Measurements from ENCODE around the gene ACACA. TPM values are rescaled to one million over a fixed set of nuclear protein-coding genes. Genes with fewer than 3 reads are reported as not detected.
"Not testable (repeated sequence)": the region's sequence is repeated elsewhere in the genome, so short reads cannot be mapped to it uniquely, and the experiment has no call there.

Gene ACACA
- total RNA-seq: 10 to 100 TPM; 38.6 to 46.3 TPM

DNA sequence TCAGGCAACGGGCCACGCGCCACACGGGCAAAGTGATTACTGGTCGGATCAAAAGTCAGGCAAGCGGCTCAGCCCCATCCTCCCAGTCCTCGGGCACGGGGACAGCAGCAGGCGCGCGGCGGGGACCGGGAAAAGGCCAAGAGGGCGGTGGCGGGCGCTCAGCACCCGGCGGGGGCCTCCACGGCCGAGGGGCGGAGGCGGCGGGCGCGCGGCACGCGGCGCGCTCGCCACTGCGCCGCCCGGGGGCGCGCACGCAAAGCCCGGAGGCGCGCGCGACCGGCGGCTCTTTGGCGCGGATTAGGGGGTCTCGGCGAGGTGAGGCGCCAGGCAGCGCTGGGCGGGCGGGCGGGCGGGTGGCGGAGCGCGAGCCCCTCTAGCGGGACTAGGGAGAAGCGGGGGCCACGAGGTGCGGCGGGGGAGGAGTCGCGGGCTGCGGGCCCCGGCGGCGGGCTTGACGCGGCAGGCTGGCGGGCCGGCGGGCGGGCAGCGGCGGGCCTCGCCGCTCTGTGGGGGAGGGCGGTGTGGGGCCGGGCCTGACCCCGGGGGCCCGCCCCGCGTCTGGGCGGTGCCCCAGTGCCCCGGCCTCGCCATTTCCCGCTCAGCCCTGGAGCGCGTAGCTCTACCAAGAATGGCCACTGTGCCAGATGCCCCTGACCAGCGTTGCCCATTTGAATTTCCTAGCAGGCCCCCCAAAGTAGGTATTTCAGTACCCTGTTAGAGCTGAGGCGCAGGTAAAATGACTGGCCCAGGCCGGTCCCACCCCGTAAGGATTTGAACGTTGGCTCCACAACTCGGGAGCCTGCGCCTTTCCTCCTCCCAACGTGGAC is at the start of gene ACACA, which contains the start of gene TADA2A:
Gene ACACA (minus strand): TSS at position 202 of the 827 bp plus-strand sequence. CDS start 537 bp downstream, outside the sequence.
Gene TADA2A (plus strand): TSS at position 252 of the 827 bp plus-strand sequence. CDS start 4,480 bp downstream, outside the sequence.
- Mint-ChIP-seq H3K27ac (peak within 1 kb of the TSS; percentile 93), H3K4me1 (peaks cover 72% of the 10 kb centered on the region), H3K4me3 (peak within 1 kb of the TSS; percentile 98), H3K36me3 (ENCODE audit: low read depth) (peaks cover 57% of the 10 kb centered on the region), H3K9me3 (no peaks in the 10 kb centered on the region), H3K27me3 (no peaks in the 10 kb centered on the region)
- CTCF ChIA-PET: interaction anchor here (1.4 to 1.5 kb wide), 2 partner anchors 23 to 33 kb away, joined by 5 to 11 read pairs; no protein-coding TSS in a partner anchor
- peak; percentile 83 for DNase-seq
- POLR2A ChIA-PET: interaction anchor here (0.7 to 2.9 kb wide), 35 partner anchors 9 to 861 kb away, joined by 3 to 91 read pairs (median 4); partner anchors contain the start of genes DUSP14, MRM1 and SYNRG

DNA sequence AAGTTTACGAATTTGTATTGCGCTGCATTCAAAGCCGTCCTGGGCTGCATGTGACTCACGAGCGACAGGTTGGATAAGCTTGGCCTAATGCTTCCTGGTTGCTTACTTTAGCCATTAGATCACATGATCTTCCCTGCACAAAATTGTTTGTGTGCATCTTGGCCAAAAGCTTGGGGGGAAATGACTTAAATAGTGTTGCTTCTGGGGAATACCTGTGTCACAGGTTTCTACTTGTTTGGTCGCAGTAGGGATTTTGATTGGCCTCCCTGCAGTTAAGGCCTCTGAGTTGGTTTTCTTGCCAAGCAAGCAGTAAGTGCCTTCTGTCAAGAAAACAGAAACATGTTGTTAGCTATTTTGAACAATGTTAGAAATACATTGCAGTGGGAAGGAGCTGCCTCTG is 43.5 kb upstream of the ACACA start:
- ChIA-PET POLR2A (interaction anchor here (1.0 to 1.4 kb wide), 3 partner anchors 20 to 91 kb away, joined by 3 to 5 read pairs (median 3); no protein-coding TSS in a partner anchor), CTCF (interaction anchor here (0.6 to 1.2 kb wide), 5 partner anchors 12 to 187 kb away, joined by 3 to 4 read pairs (median 3); no protein-coding TSS in a partner anchor)

DNA sequence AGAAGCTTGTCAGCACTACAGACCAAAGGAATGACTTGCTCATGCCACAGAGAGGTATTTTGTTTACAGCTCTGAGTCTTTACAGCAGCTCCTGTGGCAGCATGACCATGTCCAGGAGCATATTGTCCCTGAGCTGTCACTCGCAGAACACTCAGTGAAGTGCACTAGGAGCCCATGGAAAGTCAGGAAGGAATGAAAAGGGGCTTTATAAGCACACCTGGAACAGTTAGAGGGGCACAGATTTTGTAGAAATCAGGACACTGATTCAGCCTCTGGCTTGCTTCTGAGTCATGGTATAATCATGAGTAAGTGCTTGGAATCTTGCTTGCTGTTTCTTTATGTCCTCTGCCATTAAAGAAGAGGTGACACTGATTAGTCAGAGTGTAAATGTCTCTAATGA is 41.0 kb upstream of the ACACA start:
- Mint-ChIP-seq H3K4me3 (no peak overlapping the region), H3K36me3 (ENCODE audit: low read depth) (peaks cover 57% of the 10 kb centered on the region), H3K9me3 (no peaks in the 10 kb centered on the region), H3K27me3 (no peaks in the 10 kb centered on the region), H3K4me1 (peaks cover 8% of the 10 kb centered on the region), H3K27ac (no peak overlapping the region)
- ChIA-PET POLR2A (no interaction called here), CTCF (interaction anchor here (1.3 kb wide), 1 partner anchor 74 kb away, joined by 4 read pairs; no protein-coding TSS in a partner anchor)
- DNase-seq: no peak

More for the DNA sequence above, 43.5 kb upstream of the ACACA start:
- Mint-ChIP-seq H3K4me1 (peaks cover 8% of the 10 kb centered on the region), H3K27ac (no peak overlapping the region), H3K36me3 (ENCODE audit: low read depth) (peaks cover 51% of the 10 kb centered on the region), H3K4me3 (no peak overlapping the region), H3K9me3 (no peaks in the 10 kb centered on the region), H3K27me3 (no peaks in the 10 kb centered on the region)
- no peak for DNase-seq

- Mint-ChIP-seq H3K27me3 (no peaks in the 10 kb centered on the region), H3K4me1 (peaks cover 6% of the 10 kb centered on the region), H3K9me3 (no peaks in the 10 kb centered on the region), H3K27ac (no peak overlapping the region), H3K4me3 (no peak overlapping the region), H3K36me3 (ENCODE audit: low read depth) (peaks cover 66% of the 10 kb centered on the region)
- no peak for DNase-seq
- POLR2A ChIA-PET: no interaction called here
- CTCF ChIA-PET: no interaction called here
Measured at GRCh38 chr17:37446027-37446426, 39.4 kb upstream of the ACACA start.

DNA sequence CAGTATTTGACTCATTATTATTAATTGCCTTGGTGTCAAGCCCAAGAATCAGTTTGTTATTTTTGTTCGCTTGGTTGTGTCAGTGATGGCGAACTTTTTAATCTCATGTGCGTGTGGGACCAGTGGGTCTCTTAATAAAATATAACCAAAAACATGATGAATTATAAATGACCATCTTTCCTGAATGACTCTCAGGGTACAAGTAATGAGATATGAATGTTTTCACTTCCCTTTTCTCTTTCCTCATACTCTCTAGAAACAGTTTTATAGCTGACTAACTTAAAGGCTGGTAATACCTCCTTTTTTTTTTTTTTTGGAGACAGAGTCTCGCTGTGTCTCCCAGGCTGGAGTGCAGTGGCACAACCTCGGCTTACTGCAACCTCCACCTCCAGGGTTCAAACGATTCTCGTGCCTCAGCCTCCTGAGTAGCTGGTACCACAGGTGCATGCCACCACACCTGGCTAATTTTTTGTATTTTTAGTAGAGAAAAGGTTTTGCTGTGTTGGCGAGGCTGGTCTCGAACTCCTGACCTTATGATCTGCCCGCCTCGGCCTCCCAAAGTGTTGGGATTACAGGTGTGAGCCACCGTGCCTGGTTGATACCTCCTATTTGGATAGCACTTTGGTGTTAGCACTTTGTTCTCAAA is 34.9 kb upstream of the ACACA start:
- ChIA-PET POLR2A (interaction anchor here (1.1 to 4.1 kb wide), 2 partner anchors 12 to 33 kb away, joined by 3 to 26 read pairs; no protein-coding TSS in a partner anchor), CTCF (interaction anchor here (2.2 kb wide), 1 partner anchor 11 kb away, joined by 8 read pairs; no protein-coding TSS in a partner anchor)
- H3K9me3 Mint-ChIP-seq, DNase-seq, H3K27ac Mint-ChIP-seq, H3K4me3 Mint-ChIP-seq, H3K27me3 Mint-ChIP-seq: not testable (repeated sequence)
- peaks cover 71% of the 10 kb centered on the region for H3K36me3 Mint-ChIP-seq (ENCODE audit: low read depth)
- H3K4me1 Mint-ChIP-seq: peaks cover 22% of the 10 kb centered on the region

DNA sequence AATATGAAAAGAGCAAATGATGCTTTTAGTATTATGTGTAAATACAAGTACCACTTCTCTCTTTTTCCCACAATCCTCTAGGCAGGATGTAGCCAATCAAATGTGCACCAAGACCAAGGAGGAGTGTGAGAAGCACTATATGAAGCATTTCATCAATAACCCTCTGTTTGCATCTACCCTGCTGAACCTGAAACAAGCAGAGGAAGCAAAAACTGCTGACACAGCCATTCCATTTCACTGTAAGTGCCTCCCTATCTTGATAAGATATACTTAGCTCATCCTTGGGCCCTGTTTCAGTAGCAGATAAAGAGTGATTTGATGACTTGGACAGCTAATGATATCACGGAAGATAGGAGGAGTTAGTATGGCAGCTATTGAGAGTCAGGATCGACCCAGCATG is 33.8 kb upstream of the ACACA start:
- Mint-ChIP-seq H3K9me3 (no peaks in the 10 kb centered on the region), H3K4me3 (no peak overlapping the region), H3K4me1 (peaks cover 22% of the 10 kb centered on the region), H3K27me3 (no peaks in the 10 kb centered on the region), H3K36me3 (ENCODE audit: low read depth) (peaks cover 69% of the 10 kb centered on the region), H3K27ac (peak overlapping the region; percentile 56)
- CTCF ChIA-PET: interaction anchor here (0.7 to 2.2 kb wide), 2 partner anchors 10 to 67 kb away, joined by 4 to 8 read pairs; no protein-coding TSS in a partner anchor
- POLR2A ChIA-PET: interaction anchor here (1.1 to 4.1 kb wide), 2 partner anchors 11 to 32 kb away, joined by 3 to 26 read pairs; no protein-coding TSS in a partner anchor
- DNase-seq: peak; percentile 18

DNA sequence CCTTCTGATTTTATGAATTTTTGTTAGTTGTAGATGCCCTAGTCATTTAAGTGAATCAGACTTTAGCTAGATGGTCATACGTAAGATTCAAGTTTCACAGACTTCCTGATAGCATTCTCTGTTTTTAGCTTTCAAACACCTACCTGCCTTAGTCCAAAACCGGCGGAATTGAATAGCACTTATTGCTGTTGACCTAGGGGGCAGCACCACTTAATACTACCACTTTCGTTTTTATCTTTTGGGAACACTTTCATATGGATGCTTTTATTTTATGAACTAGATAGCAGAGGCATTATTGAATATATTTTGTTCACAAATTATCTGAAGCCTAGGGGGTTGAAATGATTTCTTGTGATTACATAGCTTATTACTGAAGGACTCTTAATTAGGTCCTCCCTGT is 31.5 kb upstream of the ACACA start:
- Mint-ChIP-seq H3K36me3 (ENCODE audit: low read depth) (peaks cover 68% of the 10 kb centered on the region), H3K27me3 (no peaks in the 10 kb centered on the region), H3K4me3 (no peak overlapping the region), H3K27ac (no peak overlapping the region), H3K4me1 (peaks cover 26% of the 10 kb centered on the region), H3K9me3 (no peaks in the 10 kb centered on the region)
- CTCF ChIA-PET: interaction anchor here (1.0 to 1.6 kb wide), 4 partner anchors 8 to 65 kb away, joined by 3 to 5 read pairs (median 4); no protein-coding TSS in a partner anchor
- no peak for DNase-seq
- POLR2A ChIA-PET: interaction anchor here (1.0 to 4.1 kb wide), 4 partner anchors 8 to 80 kb away, joined by 4 to 26 read pairs (median 6); partner anchors contain the start of genes ACACA and TADA2A

- no peak overlapping the region for H3K27ac Mint-ChIP-seq
- H3K27me3 Mint-ChIP-seq: no peaks in the 10 kb centered on the region
- POLR2A ChIA-PET: interaction anchor here (0.8 kb wide), 1 partner anchor 25 kb away, joined by 3 read pairs; the partner anchor contains the start of gene TADA2A
- H3K36me3 Mint-ChIP-seq (ENCODE audit: low read depth): peaks cover 53% of the 10 kb centered on the region
- no peak overlapping the region for H3K4me3 Mint-ChIP-seq
- CTCF ChIA-PET: interaction anchor here (2.1 kb wide), 1 partner anchor 10 kb away, joined by 4 read pairs; no protein-coding TSS in a partner anchor
- H3K9me3 Mint-ChIP-seq: no peaks in the 10 kb centered on the region
- peaks cover 51% of the 10 kb centered on the region for H3K4me1 Mint-ChIP-seq
- no peak for DNase-seq
Measured at GRCh38 chr17:37432671-37433070, 26.0 kb upstream of the ACACA start.

- ChIA-PET POLR2A (interaction anchor here (0.8 to 3.6 kb wide), 23 partner anchors 9 to 888 kb away, joined by 3 to 91 read pairs (median 4); partner anchors contain the start of genes ACACA, DUSP14, MRM1 and TADA2A), CTCF (interaction anchor here (0.8 to 1.8 kb wide), 9 partner anchors 8 to 179 kb away, joined by 3 to 11 read pairs (median 6); partner anchors contain the start of genes ACACA, SYNRG and TADA2A)
- Mint-ChIP-seq H3K9me3 (no peaks in the 10 kb centered on the region), H3K27ac (peak overlapping the region; percentile 99), H3K36me3 (ENCODE audit: low read depth) (peaks cover 61% of the 10 kb centered on the region), H3K27me3 (no peaks in the 10 kb centered on the region), H3K4me3 (peak overlapping the region; percentile 41), H3K4me1 (peaks cover 58% of the 10 kb centered on the region)
- no peak for DNase-seq
Measured at GRCh38 chr17:37430051-37430627, 23.5 kb upstream of the ACACA start.

DNA sequence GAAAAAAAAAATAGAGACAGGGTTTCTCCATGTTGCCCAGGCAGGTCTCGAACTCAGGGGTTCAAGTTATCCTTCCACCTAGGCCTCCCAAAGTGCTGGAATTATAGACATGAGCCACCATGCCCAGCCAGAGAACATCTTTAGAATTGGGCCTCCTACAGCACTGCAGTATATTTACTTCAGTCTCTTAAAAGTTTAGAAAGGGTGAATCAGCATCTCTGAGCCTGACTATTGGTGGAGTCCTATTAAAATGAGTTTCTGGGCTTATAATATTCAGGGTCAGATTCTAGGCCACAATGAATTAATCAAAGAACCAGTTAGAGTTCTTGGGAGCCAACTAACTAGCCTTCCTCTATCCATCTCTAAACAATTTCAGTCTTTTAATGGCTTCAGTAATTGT is 22.8 kb upstream of the ACACA start:
- DNase-seq: no peak
- H3K36me3 Mint-ChIP-seq (ENCODE audit: low read depth): peaks cover 59% of the 10 kb centered on the region
- H3K4me3 Mint-ChIP-seq: peak overlapping the region; percentile 41
- POLR2A ChIA-PET: interaction anchor here (0.8 to 3.6 kb wide), 16 partner anchors 9 to 828 kb away, joined by 3 to 91 read pairs (median 5); partner anchors contain the start of genes ACACA, DUSP14, MRM1 and TADA2A
- no peaks in the 10 kb centered on the region for H3K9me3 Mint-ChIP-seq
- no peaks in the 10 kb centered on the region for H3K27me3 Mint-ChIP-seq
- H3K27ac Mint-ChIP-seq: peak overlapping the region; percentile 99
- H3K4me1 Mint-ChIP-seq: peaks cover 58% of the 10 kb centered on the region
- CTCF ChIA-PET: interaction anchor here (1.0 to 1.8 kb wide), 6 partner anchors 9 to 180 kb away, joined by 4 to 11 read pairs (median 6); partner anchors contain the start of genes ACACA, SYNRG and TADA2A

GRCh38 chr17:37429039-37429438 is 22.4 kb upstream of the ACACA start:
- POLR2A ChIA-PET: interaction anchor here (1.5 to 3.6 kb wide), 4 partner anchors 9 to 23 kb away, joined by 7 to 91 read pairs (median 22); partner anchors contain the start of genes ACACA and TADA2A
- CTCF ChIA-PET: interaction anchor here (1.0 to 1.8 kb wide), 3 partner anchors 20 to 56 kb away, joined by 4 to 7 read pairs (median 6); no protein-coding TSS in a partner anchor
- peaks cover 56% of the 10 kb centered on the region for H3K4me1 Mint-ChIP-seq
- peak overlapping the region; percentile 99 for H3K27ac Mint-ChIP-seq
- H3K4me3 Mint-ChIP-seq: no peak overlapping the region
- no peak for DNase-seq
- no peaks in the 10 kb centered on the region for H3K9me3 Mint-ChIP-seq
- H3K36me3 Mint-ChIP-seq (ENCODE audit: low read depth): peaks cover 55% of the 10 kb centered on the region
- no peaks in the 10 kb centered on the region for H3K27me3 Mint-ChIP-seq

Measured in activated CD4-positive, alpha-beta memory T cell treated with anti-CD3 and anti-CD28 coated beads, Interleukin-2, amount 10 ng/mL, durations not matched to agents 7 days and 5 days (primary cell).